Parathyroid adenoma (tissue), 2 donors: ENCODE measurements around the gene ATRN.

Source experiments
- H2AFZ ChIP-seq: fragments of 300-600 bp; sonication (generic); one replicate; pipeline ENCODE4 v1.7.0; 2017; ENCODE audit warnings: antibody characterized with exemption, mild to moderate bottlenecking
- H3K27ac ChIP-seq: fragments of 300-600 bp; sonication (generic); one replicate; pipeline ENCODE4 v1.7.0; 2017
- H3K27me3 ChIP-seq: fragments of 300-600 bp; sonication (generic); one replicate; pipeline ENCODE4 v1.7.0; 2017; ENCODE audit warnings: low read length; ENCODE audit not compliant: control insufficient read depth, insufficient read depth
- H3K36me3 ChIP-seq: fragments of 300-600 bp; sonication (generic); one replicate; pipeline ENCODE4 v1.7.0; 2017; ENCODE audit warnings: low read length; ENCODE audit not compliant: control insufficient read depth, insufficient read depth
- H3K4me1 ChIP-seq: fragments of 300-600 bp; sonication (generic); one replicate; pipeline ENCODE4 v1.7.0; 2017; ENCODE audit warnings: control low read depth
- H3K4me2 ChIP-seq: fragments of 300-600 bp; sonication (generic); one replicate; pipeline ENCODE4 v1.7.0; 2017; ENCODE audit warnings: low read length
- H3K4me3 ChIP-seq: fragments of 300-600 bp; sonication (generic); one replicate; pipeline ENCODE4 v1.7.0; 2017; ENCODE audit warnings: low read depth, low read length
- H3K79me2 ChIP-seq: fragments of 300-600 bp; sonication (generic); one replicate; pipeline ENCODE4 v1.7.0; 2017; ENCODE audit warnings: control low read depth
- H3K9ac ChIP-seq: fragments of 300-600 bp; sonication (generic); one replicate; pipeline ENCODE4 v1.7.0; 2017; ENCODE audit warnings: mild to moderate bottlenecking
- H3K9me3 ChIP-seq: fragments of 300-600 bp; sonication (generic); one replicate; pipeline ENCODE4 v1.7.0; 2017; ENCODE audit warnings: low read length; ENCODE audit not compliant: control insufficient read depth
- TF ChIP-seq, protein P1 (sequence below): fragments of 300-600 bp; sonication (generic); IDR thresholded peaks from one replicate; pipeline ENCODE4 v1.7.0; 2017; ENCODE audit warnings: antibody characterized with exemption, mild to moderate bottlenecking
- donor health status: primary hyperparathyroidism.

Gene ATRN

DNA sequence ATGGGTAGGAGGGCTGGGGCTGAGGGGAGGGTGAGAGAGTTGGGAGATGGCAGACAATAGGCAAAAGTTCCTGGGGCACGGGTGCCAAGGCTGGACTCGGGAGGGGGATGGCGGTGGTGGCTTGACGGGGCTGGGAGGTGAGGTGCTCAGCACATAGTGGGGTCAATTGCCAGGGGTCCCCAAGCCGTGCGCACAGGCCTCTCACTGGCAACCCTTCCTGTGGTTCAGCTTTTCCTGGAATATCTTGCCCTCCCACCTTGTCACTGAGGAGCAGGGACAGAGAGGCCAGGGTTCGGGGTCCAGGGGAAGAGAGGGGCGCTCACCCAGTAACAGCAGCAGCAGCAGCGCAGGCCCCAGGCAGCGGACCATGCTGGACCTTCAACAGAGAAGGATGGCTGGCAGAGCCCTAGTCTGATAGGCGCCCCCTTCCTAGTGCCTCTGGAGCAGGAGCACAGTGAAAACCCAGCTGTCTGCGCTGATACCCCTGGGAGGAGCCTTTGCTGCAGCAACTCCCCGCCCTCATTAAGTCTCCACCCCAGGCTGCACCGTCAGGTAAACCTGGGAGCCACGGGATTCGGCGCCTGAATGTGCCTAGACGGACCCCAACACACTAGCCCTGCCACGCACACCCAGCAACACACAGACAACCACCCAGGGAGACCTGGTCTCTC lies 192.3 kb downstream of the ATRN start, which contains the start of gene GFRA4:
TSS of gene GFRA4 (minus strand) at position 369 of the 671 bp plus-strand sequence. CDS start at position 369, 0 bp downstream.
- TF ChIP-seq, protein P1, sequence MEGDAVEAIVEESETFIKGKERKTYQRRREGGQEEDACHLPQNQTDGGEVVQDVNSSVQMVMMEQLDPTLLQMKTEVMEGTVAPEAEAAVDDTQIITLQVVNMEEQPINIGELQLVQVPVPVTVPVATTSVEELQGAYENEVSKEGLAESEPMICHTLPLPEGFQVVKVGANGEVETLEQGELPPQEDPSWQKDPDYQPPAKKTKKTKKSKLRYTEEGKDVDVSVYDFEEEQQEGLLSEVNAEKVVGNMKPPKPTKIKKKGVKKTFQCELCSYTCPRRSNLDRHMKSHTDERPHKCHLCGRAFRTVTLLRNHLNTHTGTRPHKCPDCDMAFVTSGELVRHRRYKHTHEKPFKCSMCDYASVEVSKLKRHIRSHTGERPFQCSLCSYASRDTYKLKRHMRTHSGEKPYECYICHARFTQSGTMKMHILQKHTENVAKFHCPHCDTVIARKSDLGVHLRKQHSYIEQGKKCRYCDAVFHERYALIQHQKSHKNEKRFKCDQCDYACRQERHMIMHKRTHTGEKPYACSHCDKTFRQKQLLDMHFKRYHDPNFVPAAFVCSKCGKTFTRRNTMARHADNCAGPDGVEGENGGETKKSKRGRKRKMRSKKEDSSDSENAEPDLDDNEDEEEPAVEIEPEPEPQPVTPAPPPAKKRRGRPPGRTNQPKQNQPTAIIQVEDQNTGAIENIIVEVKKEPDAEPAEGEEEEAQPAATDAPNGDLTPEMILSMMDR, result no peak
- no peak within 1 kb of the TSS for H2AFZ ChIP-seq
- H3K9ac ChIP-seq, result no peak within 1 kb of the TSS
- no peaks in the 10 kb centered on the region for H3K4me1 ChIP-seq
- H3K79me2 ChIP-seq, result no peaks in the 10 kb centered on the region
- peaks cover 10% of the 10 kb centered on the region for H3K27me3 ChIP-seq
- H3K36me3 ChIP-seq, result no peaks in the 10 kb centered on the region
- no peak within 1 kb of the TSS for H3K4me3 ChIP-seq
- H3K27ac ChIP-seq, result no peak within 1 kb of the TSS
- no peak within 1 kb of the TSS for H3K4me2 ChIP-seq
- no peaks in the 10 kb centered on the region for H3K9me3 ChIP-seq

DNA sequence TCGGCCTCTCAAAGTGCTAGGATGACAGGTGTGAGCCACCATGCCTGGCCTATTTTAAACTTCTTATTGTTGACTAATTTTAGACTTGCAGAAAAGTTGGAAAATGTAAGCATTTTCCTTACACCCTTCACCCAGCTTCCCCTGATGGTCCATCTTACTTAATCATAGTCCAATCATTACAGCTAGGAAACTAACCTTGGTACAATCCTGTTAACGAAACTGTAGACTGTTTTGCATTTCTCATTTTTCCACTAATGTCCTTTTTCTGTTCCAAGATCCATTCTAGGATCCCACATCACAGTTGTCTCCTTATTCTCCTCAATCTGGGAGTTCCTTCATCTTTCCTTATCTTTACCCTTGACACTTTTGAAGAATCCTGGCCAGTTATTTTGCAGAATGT lies 193.0 kb downstream of the ATRN start:
- Histone ChIP-seq H2AFZ (no peak overlapping the region), H3K9ac (no peak overlapping the region), H3K4me2 (no peak overlapping the region), H3K4me3 (no peak overlapping the region), H3K4me1 (no peaks in the 10 kb centered on the region), H3K27me3 (peaks cover 10% of the 10 kb centered on the region), H3K36me3 (no peaks in the 10 kb centered on the region), H3K79me2 (no peaks in the 10 kb centered on the region), H3K27ac (no peak overlapping the region), H3K9me3 (no peaks in the 10 kb centered on the region)
- TF ChIP-seq, protein P1, result no peak

DNA sequence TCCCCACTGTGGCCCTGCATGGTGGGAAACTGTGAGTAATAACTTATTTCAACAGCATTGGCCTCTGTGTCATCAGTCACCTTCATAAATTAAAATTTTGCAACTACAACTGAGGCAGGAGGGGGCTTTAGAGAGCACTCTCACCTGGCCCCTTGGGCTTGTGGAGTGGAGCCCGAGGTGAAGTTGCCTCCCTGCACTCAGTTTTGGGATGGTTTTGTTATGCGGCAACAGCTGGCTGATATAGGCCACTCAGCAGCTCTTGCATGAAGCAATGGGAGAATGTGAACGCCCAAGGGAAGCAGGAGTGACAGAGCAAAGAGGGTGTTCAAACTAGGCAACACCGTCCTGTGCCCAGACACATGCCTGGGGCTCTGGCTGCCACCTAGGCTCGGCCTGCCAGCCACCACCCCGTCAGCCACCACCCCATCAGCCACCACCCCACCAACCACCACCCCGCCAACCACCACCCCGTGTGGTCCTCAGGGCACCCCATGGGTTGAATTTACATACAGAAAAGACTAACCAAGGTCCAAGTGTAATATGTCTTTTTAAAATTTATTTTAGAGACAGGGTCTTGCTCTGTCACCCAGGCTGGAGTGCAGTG lies 196.7 kb downstream of the ATRN start:
- Histone ChIP-seq H3K9me3 (no peaks in the 10 kb centered on the region), H3K27me3 (peaks cover 8% of the 10 kb centered on the region), H3K9ac (no peak overlapping the region), H3K4me3 (no peak overlapping the region), H3K79me2 (no peaks in the 10 kb centered on the region), H3K27ac (no peak overlapping the region), H3K4me1 (no peaks in the 10 kb centered on the region), H3K4me2 (no peak overlapping the region), H3K36me3 (no peaks in the 10 kb centered on the region), H2AFZ (no peak overlapping the region)
- TF ChIP-seq, protein P1, result no peak

DNA sequence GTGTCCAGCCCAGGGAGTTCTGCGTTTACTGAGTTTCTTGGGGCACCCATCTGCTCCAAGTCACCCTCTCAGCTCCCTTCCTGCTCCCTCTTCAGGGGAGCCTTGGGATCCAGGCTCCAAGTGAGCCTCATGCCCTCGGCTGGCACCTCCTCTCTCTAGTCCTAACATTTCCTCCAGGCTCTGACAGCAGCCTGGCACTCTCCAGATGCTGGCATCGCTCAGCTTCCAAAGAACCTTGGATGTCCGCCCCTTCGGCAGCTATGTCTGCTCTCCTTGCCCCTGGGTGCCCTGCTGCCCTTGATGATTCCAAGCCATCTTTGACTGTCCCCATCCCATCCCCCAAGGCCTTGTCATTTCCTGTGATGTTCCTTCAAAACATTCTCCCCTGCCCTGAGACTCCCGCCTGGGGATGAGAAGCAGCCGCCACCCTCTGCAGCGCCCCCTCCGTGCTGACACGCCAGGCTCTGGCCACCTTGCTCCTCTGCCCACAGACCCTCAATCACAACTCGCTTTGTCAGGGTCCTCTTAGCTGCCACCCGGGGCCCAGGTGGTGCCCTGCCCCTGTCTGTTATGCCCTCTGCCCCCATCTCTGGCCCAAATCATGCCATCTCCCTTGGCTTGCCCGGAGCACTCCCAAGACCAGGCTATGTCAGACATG lies 199.0 kb downstream of the ATRN start:
- no peak overlapping the region for H3K4me3 ChIP-seq
- H3K9ac ChIP-seq, result no peak overlapping the region
- peaks cover 14% of the 10 kb centered on the region for H3K27me3 ChIP-seq
- H3K36me3 ChIP-seq, result no peaks in the 10 kb centered on the region
- TF ChIP-seq, protein P1, result no peak
- no peak overlapping the region for H2AFZ ChIP-seq
- H3K79me2 ChIP-seq, result no peaks in the 10 kb centered on the region
- no peak overlapping the region for H3K27ac ChIP-seq
- H3K4me1 ChIP-seq, result no peaks in the 10 kb centered on the region
- no peaks in the 10 kb centered on the region for H3K9me3 ChIP-seq
- H3K4me2 ChIP-seq, result no peak overlapping the region
